Left colon (tissue), 2 donors: ENCODE measurements around the gene NKAIN2. TPM values are rescaled to one million over a fixed set of nuclear protein-coding genes. Genes with fewer than 3 reads are reported as not detected.
A peak's percentile ranks its signal among the peaks of the same experiment; 100 is the strongest.
"Not testable (repeated sequence)": the region's sequence is repeated elsewhere in the genome, so short reads cannot be mapped to it uniquely, and the experiment has no call there.

Experiments used
- ATAC-seq: fragments of 200-7000 bp; cut with Tn5 transposase; one replicate; pipeline ENCODE4 v1.9.1; 2020; ENCODE audit warnings: mild to moderate bottlenecking, moderate library complexity
- DNase-seq, 2 donors: peaks; one replicate each; pipeline ENCODE4 v3.0.0-alpha.2; 2020
- intact Hi-C, 2 donors: fragments of 100-400 bp; cut with DNase I in 1 of 2; cut with micrococcal nuclease in 1 of 2; formaldehyde crosslinking; loops; one replicate each; pipeline versions ENCODE4 v1.11.2 to v1.14.0; 2022; cut with DNase I, micrococcal nuclease
- total RNA-seq, 2 donors: library from RNA; stranded (reverse); fragmentation: NEBNext Ultra II Directional; extraction: Animal tissue kit (Norgen Biotek cat#: 25700); gene quantifications; one replicate each; pipeline ENCODE4 v1.2.1, GENCODE V29; 2021
- donor health status: DM: no; HTN: no; CAD: no.
- donor health status: DM: yes; HTN: yes; CAD: no.

NKAIN2 gene
- total RNA-seq, 2 donors from 2014 or later, result 0.12 to 0.14 TPM

DNA sequence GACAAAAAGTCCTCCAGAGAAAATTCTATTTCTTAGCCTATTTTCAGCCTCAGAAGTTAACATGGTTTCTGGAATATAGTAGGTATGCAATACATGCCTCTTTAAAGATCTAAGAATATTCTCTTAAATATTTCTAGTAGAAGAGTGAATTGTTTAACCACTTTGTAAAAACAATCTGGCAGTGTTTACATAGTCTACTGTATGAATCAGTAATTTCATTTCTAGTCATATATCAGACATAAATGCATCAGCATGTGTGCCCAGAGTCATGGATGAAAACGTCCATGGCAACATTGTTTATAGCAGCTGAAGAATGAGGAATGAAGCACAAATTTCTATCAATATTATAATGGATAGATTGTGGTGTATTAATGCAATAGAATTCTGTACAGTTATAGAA, 124.9 kb downstream of the NKAIN2 start:
- ATAC-seq (no peak), DNase-seq (no peak)
- intact Hi-C loops, result no loop called here

GRCh38 chr6:123931928-123932327, 128.3 kb downstream of the NKAIN2 start:
- intact Hi-C loops, result no loop called here
- DNase-seq (no peak), ATAC-seq (no peak)

DNA sequence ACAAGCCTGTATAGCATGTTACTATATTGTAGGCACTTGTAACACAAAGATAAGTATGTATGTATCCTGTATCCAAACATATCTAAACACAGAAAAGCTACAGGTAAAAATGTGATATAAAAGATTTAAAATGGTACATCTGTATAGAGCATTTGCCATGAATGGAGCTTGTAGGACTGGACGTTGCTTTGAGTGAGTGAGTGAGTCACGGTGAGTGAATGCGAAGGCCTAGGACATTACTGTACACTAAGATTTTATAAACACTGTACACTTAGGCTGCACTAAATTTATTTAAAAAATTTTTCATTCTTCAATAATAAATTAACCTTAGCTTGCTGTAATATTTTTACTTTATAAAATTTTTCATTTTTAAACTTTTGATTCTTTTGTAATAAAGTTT, 136.9 kb downstream of the NKAIN2 start:
- no peak for ATAC-seq
- no peak for DNase-seq
- intact Hi-C loops, result no loop called here

GRCh38 chr6:123941855-123942254, 138.2 kb downstream of the NKAIN2 start:
- intact Hi-C loops, result no loop called here
- DNase-seq (no peak), ATAC-seq (no peak)

DNA sequence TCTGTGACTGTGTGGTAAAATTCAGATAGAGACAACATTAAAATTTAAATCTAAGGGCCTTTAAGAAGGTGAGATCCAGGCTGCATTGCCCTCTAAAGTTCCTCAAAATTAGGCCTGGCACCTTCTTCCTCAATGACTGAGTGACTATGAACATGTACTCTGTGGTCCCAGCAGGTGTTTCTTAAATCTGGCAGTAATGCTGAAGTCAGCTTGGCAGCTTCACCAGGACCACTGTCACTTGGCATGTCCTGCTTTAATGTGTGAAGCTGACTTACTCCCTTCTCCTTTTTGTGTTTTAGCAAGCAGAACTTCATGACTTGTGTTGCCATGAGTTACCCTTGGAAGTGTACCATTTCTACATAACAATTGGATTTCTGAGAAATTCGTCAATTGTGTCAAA, 141.7 kb downstream of the NKAIN2 start:
- intact Hi-C loops, result no loop called here
- ATAC-seq (no peak), DNase-seq (no peak)

DNA sequence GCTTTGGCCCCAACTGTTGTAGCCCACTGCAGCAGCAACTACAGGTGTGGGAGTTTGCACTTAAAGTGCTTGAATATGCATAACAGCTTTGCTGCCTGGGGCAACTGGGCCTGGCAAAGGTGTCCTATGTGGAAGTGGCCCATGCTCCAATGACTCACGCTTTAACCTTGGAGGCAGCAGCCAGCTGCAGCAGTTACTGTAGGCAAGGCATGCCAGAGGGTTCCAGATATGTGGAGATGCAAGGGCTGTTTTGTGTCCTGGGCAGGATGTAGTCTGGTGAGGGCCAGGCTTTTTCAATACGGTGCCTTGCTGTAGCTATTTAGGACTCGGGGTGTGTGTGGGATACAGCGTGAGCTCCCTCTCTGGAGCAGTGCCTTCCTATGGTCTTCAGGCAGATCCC, 150.3 kb downstream of the NKAIN2 start:
- intact Hi-C loops, result no loop called here
- ATAC-seq (no peak), DNase-seq (no peak)

DNA sequence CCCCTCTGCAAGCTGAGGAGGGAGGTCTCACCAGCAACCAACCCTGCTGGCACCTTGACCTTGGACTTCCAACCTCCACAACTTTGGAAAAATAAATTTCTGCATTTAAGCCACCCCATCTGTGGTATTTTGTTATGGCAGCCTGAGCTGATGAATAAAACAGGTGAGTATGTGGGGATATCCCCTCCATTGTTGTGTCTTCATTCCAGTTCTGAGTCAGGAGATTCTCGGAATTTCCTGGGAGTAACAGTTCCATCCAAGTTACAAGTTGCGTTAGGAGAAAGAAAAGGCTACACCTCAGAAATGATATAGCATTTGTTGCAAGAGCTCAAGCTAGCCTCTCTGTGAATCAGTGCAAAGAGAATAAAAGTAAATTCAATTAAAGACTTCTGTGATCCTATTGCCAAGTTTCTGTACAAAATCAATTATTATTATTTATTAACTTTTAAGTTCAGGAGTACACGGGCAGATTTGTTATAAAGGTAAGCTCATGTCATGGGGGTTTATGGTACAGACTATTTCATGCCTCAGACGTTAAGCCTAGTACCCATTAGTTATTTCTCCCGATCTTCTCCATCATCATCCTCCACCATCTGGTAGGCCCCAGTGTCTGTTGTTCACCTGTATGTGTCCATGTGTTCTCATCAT, 153.0 kb downstream of the NKAIN2 start:
- no peak for DNase-seq
- intact Hi-C loops, result loop anchor here in 1 of 2 donors (5.0 kb wide), 1 partner anchor 34 kb away; no protein-coding TSS in a partner anchor
- ATAC-seq, result no peak

DNA sequence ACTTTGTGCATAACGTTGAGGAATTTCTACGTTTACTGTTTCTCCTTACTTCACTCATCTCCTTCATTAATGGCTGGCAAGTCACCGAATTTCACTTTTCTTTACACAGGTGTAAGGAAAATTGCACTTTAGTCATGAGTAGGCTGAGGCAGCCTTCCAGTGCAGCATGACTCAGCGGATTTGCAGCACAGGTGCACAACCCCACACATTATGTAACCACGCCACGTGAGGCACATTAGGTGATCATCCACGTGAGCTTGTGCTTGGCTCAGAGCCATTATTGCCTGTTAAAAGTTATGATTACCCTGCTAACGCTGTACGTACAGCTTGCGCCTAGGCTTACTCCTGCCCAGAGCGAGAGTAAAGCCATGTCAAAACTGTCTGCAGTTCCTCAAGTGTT, 158.8 kb downstream of the NKAIN2 start:
- DNase-seq, result peak; percentile 62 to 71
- peak; percentile 88 for ATAC-seq
- intact Hi-C loops, result no loop called here

DNA sequence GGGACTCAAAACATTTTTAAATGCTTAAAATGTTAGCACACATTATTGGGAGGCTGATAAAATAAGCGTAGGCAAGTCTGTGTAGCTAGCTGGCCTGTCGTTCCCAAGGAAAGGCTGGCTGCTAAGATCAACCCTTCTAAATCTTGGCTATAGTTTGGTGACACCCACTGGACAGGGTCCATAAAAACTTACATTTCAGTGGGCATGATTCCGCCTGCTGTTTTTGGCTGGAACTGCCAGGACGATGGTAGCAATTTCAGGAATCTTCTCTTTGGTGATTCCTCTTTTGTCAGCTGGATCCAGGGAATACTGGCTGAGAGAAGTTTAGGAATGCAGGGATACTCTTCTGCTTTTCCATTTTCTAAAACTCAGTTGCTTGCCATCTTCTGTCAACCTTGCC, 162.2 kb downstream of the NKAIN2 start:
- no peak for DNase-seq
- ATAC-seq, result no peak
- intact Hi-C loops, result no loop called here

GRCh38 chr6:123966618-123967017, 163.0 kb downstream of the NKAIN2 start:
- ATAC-seq, result no peak
- DNase-seq, result no peak
- intact Hi-C loops, result no loop called here

DNA sequence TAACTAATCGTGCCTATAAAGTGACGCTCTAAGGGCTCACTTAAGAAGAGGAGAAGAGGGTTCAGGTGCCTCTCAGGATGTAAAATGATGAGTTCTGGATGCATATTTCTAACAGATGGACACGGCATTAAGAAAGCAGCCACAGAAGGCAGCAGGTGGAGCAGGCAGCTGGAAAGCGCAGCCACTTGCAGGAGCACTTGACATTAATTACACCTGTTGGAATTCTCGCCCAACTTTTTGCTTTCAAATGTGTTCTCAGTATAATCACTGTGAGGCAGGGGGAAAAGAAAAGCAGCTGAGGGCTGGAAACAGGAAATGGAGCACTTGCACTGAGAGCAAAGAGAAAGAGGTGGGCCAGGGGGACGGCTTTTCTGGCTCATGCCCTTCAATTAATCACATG, 164.2 kb downstream of the NKAIN2 start:
- no peak for ATAC-seq
- no peak for DNase-seq
- intact Hi-C loops, result no loop called here

DNA sequence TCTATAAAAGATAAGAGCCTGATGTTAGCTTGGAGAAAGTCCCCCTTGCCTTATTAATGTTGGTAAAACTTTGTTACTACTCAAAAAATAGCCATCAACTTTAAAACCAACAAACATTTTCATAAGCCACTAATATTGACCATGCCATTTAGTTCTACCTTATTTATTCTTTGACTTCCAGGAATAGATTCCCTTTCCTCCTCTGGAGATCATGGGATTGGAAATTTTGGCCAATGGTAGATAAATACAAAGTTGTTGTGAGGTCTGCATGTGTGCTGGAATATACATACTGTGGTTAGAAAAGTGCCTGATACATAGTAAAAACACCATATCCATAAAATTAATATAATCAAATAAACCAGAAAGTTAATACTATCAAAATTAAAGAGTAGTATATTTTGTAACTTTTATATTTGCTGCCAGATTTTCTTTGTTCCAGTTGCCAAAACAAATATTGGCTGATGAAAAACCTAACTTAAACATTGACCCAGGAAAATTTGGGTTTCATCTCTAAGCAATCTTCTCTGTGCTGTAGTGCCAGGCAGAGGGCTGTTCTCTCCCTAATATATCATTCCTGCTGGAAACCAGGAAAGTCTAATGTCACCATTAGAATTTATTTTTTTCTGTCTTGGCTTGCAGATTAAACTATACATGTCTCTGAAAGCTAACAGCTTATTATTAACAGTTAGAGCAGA, 169.1 kb downstream of the NKAIN2 start:
- DNase-seq, result no peak
- intact Hi-C loops, result no loop called here
- no peak for ATAC-seq

GRCh38 chr6:123980311-123980710, 176.6 kb downstream of the NKAIN2 start:
- intact Hi-C loops, result no loop called here
- ATAC-seq (no peak), DNase-seq (no peak)

DNA sequence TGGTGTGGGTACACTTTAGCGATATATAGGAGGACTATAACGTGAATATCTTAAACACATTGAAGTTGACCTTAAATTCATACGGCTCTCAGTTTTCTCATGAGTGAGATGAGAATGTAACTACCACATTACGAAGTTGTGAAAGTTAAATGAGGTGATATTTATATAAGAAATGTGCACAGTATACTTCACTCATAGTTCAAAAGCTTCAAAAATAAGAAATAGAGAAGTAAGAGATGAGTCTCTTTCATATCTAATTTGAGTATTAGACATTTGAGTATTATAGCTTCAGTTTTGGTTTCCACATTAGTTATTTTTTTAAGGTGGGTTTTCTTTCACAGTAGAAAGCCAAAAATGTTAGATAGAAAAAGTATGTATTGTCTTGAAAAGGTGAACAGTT, 183.3 kb downstream of the NKAIN2 start:
- intact Hi-C loops, result no loop called here
- ATAC-seq, result no peak
- no peak for DNase-seq

DNA sequence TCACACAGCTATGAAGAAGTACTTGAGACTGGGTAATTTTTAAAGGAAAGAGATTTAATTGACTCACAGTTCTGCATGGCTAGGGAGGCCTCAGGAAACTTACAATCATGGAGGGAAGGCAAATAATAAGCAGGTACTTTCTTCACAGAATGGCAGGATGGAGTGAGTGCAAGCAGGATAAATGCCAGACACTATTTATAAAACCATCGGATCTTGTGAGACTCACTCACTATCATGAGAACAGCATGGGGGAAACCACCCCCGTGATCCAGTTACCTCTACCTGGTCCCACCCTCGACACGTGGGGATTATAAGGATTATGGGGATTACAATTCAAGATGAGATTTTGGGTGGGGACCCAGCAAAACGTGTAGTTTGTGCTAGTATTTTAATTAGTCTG, 186.3 kb downstream of the NKAIN2 start:
- intact Hi-C loops, DNase-seq, ATAC-seq: not testable (repeated sequence)

DNA sequence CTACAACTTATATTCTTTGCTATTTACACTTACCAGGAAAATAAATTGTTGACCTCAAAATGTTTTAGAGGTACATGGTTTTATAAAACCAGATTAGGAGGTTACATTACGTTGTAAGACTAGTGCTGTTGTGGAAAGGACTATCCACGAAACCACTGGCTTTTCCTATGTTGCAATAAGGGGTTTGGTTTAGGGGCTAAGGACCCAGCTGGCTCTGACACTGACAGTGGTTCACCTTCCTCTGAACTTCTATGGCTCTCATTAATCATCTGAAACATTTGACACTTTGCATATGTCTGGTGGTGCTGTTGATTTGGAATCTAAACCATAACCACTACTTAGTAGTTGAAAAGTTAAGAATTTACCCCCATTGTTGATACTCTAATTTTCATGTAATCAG, 186.7 kb downstream of the NKAIN2 start:
- intact Hi-C loops, result no loop called here
- DNase-seq, result no peak
- ATAC-seq, result no peak

DNA sequence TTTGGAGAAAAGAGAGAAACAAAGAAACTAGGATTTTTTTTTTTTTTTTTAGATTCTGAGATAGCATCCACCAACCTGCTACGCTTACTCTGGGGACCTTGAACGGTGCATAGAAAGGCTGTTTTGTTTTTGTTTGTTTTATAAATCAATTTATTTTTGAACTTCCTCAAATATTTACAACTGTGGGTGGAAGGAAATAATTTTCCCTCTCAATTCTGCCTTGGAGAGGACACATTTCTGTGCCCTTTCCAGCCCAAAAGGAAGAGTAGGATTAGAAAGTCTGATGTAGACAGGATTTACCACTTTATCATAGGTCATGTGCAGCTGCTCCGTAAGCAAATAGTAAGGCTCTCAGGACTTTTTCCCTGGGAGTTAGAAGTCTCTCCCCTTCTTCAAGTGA, 190.5 kb downstream of the NKAIN2 start:
- DNase-seq (no peak), ATAC-seq (no peak)
- intact Hi-C loops, result no loop called here

- no peak for DNase-seq
- intact Hi-C loops, result no loop called here
- no peak for ATAC-seq
Observed at GRCh38 chr6:123994891-123995635, 191.4 kb downstream of the NKAIN2 start.

- DNase-seq, result peak; percentile 9 to 29
- no peak for ATAC-seq
- intact Hi-C loops, result no loop called here
Observed at GRCh38 chr6:123997223-123997622, 193.6 kb downstream of the NKAIN2 start.

DNA sequence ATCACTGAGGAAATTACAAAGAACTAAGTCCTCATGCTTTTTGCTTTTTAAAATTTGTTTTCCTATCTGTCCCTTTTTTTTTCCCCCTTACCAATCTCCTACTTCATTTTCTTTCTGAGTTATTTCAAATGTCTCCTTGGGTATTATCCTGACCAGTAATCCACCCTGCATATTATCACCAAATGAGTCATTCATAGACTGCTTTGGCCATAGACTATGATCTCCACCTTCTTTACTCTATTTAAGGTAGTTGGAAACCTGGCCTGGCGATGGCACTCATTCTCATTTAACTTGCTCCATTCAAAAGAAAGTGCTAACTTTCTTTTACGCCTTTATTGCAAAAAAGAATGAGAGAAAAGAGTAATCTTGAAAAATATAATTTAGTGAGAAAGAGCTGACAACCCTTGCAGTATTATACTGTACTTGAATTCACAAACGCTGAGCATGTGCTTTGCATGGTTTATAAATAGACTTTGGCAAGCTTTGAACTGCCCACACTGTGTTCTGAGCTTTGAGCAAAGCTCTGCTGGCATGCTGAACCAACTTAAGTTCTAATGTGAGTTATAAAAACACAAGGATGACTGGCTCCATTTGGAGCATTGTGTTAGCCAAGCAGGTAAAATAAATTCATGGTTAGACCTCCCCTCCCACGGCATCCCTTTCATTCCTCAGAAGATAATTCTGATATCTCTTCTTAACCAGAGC, 198.9 kb downstream of the NKAIN2 start:
- ATAC-seq (no peak), DNase-seq (no peak)
- intact Hi-C loops, result no loop called here
